Liver (tissue), 3 donors: ENCODE measurements around the gene CDK19.
"Not testable (repeated sequence)": the region's sequence is repeated elsewhere in the genome, so short reads cannot be mapped to it uniquely, and the experiment has no call there.

Source experiments
- CTCF ChIP-seq: fragments of 150-350 bp; IDR thresholded peaks from 2 replicates; pipeline ENCODE4 v1.5.1; 2017; ENCODE audit warnings: improper control_type of control experiment, low read depth, low read length; ENCODE audit not compliant: missing input control
- HNF4A ChIP-seq, 2 donors: conservative IDR thresholded peaks; 2 replicates each; pipeline ENCODE4 v1.6.1; 2016; ENCODE audit warnings: antibody characterized with exemption in 2 of 2, mild to moderate bottlenecking in 2 of 2
- JUND ChIP-seq, 2 donors: IDR thresholded peaks; 2 replicates each; pipeline ENCODE4 v1.6.1; 2016; ENCODE audit warnings: antibody characterized with exemption in 2 of 2
- donor health status: healthy.
- donor health status: healthy.

GRCh38 chr6:110719601-110720000 is 95.7 kb downstream of the CDK19 start:
- TF ChIP-seq JUND (IDR thresholded peaks at IDR 0.05); CTCF; HNF4A (conservative IDR thresholded peaks at IDR 0.05): not testable (repeated sequence)
